Glutamatergic neuron (in vitro differentiated cells): ENCODE data around the gene LGALS9. TPM values are rescaled to one million over a fixed set of nuclear protein-coding genes. Genes with fewer than 3 reads are reported as not detected.
A peak's percentile ranks its signal among the peaks of the same experiment; 100 is the strongest.

Source experiments
- DNase-seq: peaks from one replicate; pipeline ENCODE4 v3.0.0; 2022
- H3K27ac Mint-ChIP-seq: one replicate; pipeline ENCODE4 v1.8.0; 2020; ENCODE audit warnings: mild to moderate bottlenecking, mixed read lengths, inconsistent platforms; ENCODE audit not compliant: unreplicated experiment
- H3K27me3 Mint-ChIP-seq: one replicate; pipeline ENCODE4 v1.8.0; 2020; ENCODE audit warnings: mild to moderate bottlenecking, moderate library complexity, mixed read lengths, inconsistent platforms; ENCODE audit not compliant: unreplicated experiment
- H3K36me3 Mint-ChIP-seq: one replicate; pipeline ENCODE4 v1.8.0; 2020; ENCODE audit warnings: mild to moderate bottlenecking, mixed read lengths, inconsistent platforms; ENCODE audit not compliant: unreplicated experiment
- H3K4me1 Mint-ChIP-seq: one replicate; pipeline ENCODE4 v1.8.0; 2020; ENCODE audit warnings: mild to moderate bottlenecking, low read depth, mixed read lengths, inconsistent platforms; ENCODE audit not compliant: unreplicated experiment
- H3K4me3 Mint-ChIP-seq: one replicate; pipeline ENCODE4 v1.8.0; 2020; ENCODE audit warnings: mild to moderate bottlenecking, mixed read lengths, inconsistent platforms; ENCODE audit not compliant: unreplicated experiment
- H3K9me3 Mint-ChIP-seq: one replicate; pipeline ENCODE4 v1.8.0; 2020; ENCODE audit warnings: mild to moderate bottlenecking, moderate library complexity, mixed read lengths, inconsistent platforms; ENCODE audit not compliant: unreplicated experiment
- total RNA-seq: library from RNA; stranded (reverse); fragmentation: NEBNext Ultra II Directional; extraction: Animal tissue kit (Norgen Biotek cat#: 25700); gene quantifications from one replicate; pipeline ENCODE4 v1.2.1, GENCODE V29; 2021; ENCODE audit not compliant: unreplicated experiment
- TF ChIP-seq, protein P1 (sequence below): fragments of 200-600 bp; sonication (generic); IDR thresholded peaks from one replicate; pipeline ENCODE4 v1.5.0; 2021; ENCODE audit not compliant: partially characterized antibody, unreplicated experiment

The LGALS9 gene
- total RNA-seq, 1 donor from 2014 or later: 6.5 TPM

DNA sequence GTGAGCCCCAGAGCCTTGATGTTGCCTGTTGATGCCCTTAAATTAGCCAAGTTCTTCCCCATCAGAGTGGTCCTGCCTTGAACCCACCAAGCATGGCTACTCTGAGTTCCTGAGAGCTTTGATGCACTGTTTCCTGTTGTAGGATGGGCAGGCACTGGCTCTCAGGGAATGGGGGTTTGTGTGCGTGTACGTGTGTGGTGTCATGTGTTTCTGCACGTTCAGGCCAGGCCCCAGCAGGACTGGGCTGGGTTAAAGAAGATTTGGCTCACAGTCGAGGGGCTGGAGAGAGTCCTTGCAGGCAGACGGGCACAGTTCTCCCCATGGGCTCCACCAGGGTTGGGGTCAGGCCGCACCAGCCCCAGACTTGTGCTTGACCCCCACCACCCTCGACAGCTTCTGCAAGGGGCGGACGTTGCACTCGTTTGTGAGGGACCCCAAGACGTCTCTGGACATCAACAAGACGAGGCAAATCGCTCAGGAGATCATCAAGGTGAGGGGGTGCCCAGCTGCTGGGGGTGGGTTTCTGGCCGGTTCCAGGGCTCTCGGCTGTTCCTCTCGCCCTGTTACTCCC, 23.4 kb upstream of the LGALS9 start:
- Mint-ChIP-seq H3K4me1 (peaks cover 14% of the 10 kb centered on the region), H3K4me3 (no peak overlapping the region), H3K9me3 (peaks cover 3% of the 10 kb centered on the region), H3K27ac (no peak overlapping the region), H3K27me3 (peaks cover 10% of the 10 kb centered on the region), H3K36me3 (peaks cover 6% of the 10 kb centered on the region)
- no peak for DNase-seq
- TF ChIP-seq, protein P1, sequence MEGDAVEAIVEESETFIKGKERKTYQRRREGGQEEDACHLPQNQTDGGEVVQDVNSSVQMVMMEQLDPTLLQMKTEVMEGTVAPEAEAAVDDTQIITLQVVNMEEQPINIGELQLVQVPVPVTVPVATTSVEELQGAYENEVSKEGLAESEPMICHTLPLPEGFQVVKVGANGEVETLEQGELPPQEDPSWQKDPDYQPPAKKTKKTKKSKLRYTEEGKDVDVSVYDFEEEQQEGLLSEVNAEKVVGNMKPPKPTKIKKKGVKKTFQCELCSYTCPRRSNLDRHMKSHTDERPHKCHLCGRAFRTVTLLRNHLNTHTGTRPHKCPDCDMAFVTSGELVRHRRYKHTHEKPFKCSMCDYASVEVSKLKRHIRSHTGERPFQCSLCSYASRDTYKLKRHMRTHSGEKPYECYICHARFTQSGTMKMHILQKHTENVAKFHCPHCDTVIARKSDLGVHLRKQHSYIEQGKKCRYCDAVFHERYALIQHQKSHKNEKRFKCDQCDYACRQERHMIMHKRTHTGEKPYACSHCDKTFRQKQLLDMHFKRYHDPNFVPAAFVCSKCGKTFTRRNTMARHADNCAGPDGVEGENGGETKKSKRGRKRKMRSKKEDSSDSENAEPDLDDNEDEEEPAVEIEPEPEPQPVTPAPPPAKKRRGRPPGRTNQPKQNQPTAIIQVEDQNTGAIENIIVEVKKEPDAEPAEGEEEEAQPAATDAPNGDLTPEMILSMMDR: no peak

DNA sequence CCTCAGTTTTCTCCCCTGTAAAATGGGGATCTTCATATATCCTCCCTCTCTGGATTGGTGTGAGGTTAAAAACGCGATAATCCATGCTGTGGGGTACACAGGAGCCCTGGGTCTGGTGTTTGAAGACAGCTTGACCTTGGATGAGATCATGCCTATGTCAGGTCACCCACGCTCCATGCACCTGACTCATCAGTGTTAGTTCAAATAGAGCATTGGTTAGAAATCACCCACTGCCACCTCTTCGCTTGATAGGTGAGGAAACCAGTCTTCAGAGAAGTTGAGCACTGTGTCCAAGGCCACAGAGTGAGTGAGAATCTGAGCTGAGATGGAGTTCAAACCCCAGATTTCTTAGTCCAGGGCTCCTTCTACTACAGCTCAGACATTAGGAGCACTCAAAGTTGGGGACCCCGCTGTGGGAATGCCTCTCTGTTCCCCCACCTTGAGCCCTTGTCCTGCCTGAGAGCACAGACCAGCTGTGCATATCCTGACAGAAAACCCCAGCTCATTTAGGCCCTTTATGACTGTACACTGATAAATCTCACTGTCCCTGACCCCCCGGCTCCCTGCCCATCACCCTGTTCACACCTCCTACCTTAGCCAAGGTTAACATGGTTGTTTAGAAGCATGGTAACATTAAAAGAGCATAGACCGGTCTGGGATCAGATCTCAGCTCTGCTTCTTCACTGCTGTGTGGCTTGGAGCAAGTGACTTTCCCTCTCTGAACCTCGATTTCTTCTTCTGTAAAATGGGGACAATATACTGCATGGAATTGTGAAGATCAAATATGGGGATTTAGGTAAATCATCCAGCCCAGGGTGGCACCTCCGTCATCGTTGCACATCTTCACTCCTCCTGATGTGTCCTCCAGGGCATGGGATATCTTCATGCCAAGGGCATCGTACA, 22.4 kb upstream of the LGALS9 start:
- no peak for DNase-seq
- TF ChIP-seq, protein P1: no peak
- H3K4me3 Mint-ChIP-seq: no peak overlapping the region
- no peak overlapping the region for H3K27ac Mint-ChIP-seq
- H3K4me1 Mint-ChIP-seq: peaks cover 17% of the 10 kb centered on the region
- peaks cover 3% of the 10 kb centered on the region for H3K9me3 Mint-ChIP-seq
- peaks cover 10% of the 10 kb centered on the region for H3K27me3 Mint-ChIP-seq
- peaks cover 6% of the 10 kb centered on the region for H3K36me3 Mint-ChIP-seq

DNA sequence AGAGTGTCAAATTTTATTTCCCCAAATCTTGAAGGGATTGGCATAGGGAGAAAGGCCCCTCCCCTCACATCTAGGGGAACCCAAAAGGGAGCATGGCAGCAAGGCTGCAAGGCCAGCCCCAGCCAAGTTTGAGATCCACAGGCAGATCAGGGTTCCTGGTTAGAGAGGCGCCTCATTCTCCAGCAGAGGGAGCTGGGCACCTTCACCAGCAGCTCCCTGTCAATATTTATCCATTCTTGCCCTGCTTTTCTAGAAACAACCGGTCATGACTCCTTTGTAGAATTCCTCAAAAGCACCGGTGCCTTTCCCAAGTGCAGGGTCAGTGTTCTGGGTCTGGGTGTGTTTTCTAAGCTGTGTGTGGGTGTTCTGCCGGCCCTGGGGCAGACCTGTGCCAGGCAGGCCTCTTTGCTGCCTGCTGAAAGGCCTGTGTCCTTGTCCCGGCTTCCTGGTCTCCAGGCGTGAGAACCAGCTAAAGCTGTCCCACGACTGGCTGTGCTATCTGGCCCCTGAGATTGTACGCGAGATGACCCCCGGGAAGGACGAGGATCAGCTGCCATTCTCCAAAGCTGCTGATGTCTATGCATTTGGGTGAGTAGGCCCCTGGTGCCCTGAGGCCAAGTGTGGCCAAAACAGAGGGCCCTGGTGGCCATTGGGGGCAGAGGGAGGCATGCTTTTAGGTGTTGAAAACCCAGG, 21.2 kb upstream of the LGALS9 start:
- Mint-ChIP-seq H3K27me3 (peaks cover 13% of the 10 kb centered on the region), H3K4me3 (no peak overlapping the region), H3K36me3 (peaks cover 6% of the 10 kb centered on the region), H3K4me1 (peaks cover 21% of the 10 kb centered on the region), H3K9me3 (peaks cover 7% of the 10 kb centered on the region), H3K27ac (peak overlapping the region; percentile 43)
- TF ChIP-seq, protein P1: no peak
- DNase-seq: peak; percentile 58

DNA sequence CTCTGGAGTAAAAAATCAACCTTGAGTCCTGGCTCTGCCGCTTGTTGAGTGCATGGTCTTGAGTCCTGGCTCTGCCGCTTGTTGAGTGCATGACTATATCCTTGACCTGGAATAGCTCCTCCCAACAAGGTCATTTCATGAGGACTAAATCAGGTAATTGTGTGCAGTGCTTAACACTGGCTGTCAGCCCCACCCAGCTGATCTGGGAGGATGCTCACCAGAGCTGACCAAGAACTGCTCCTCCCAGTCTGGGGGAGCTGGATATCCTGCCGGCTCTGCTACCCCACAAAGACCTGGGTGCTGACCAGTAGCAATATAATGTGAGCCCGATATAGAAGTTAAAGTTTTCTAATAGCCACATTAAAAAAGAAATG, 20.7 kb upstream of the LGALS9 start:
- peaks cover 8% of the 10 kb centered on the region for H3K9me3 Mint-ChIP-seq
- peaks cover 13% of the 10 kb centered on the region for H3K27me3 Mint-ChIP-seq
- peak overlapping the region; percentile 43 for H3K27ac Mint-ChIP-seq
- DNase-seq: no peak
- TF ChIP-seq, protein P1: no peak
- H3K4me1 Mint-ChIP-seq: peaks cover 27% of the 10 kb centered on the region
- peaks cover 6% of the 10 kb centered on the region for H3K36me3 Mint-ChIP-seq
- no peak overlapping the region for H3K4me3 Mint-ChIP-seq
